IMR-90 (cell line): Measurements from ENCODE around the gene FA2H. TPM values are rescaled to one million over a fixed set of nuclear protein-coding genes. Genes with fewer than 3 reads are reported as not detected.

Experiments used
- ATAC-seq: fragments of 200-7000 bp; cut with Tn5 transposase; 2 replicates; pipeline ENCODE4 v1.9.1; 2020; ENCODE audit warnings: low read depth, mild to moderate bottlenecking, moderate library complexity
- BruUV-seq: library from RNA; stranded (reverse); fragments of 400-500 nt; replicated peaks from 2 replicates; lab custom pipeline; 2021; lab: Mats Ljungman, UMichigan
- CTCF ChIA-PET: fragments of 300-600 bp; formaldehyde crosslinking; extraction: SDS; loops from one replicate; lab custom pipeline; 2021; ENCODE audit warnings: antibody characterized with exemption; lab: Yijun Ruan, JAX
- POLR2A ChIA-PET: fragments of 300-600 bp; sonication (Branson Sonifier 250); formaldehyde crosslinking; loops from one replicate; lab custom pipeline; 2022; ENCODE audit warnings: antibody characterized with exemption; ENCODE audit not compliant: unreplicated experiment; lab: Charles Lee
- DNase-seq: peaks from one replicate; pipeline ENCODE4 v3.0.0; 2013
- H2AFZ ChIP-seq: replicated peaks from 2 replicates; pipeline ENCODE3; 2013; ENCODE audit warnings: low read length, mild to moderate bottlenecking; ENCODE audit not compliant: poor library complexity
- H2AK5ac ChIP-seq: 2 replicates; pipeline ENCODE4 v1.6.1; 2013; ENCODE audit warnings: low read depth, low read length, inconsistent platforms
- H2AK9ac ChIP-seq: replicated peaks from 2 replicates; pipeline ENCODE3; 2013; ENCODE audit warnings: mild to moderate bottlenecking, low read depth, low read length, moderate library complexity; ENCODE audit not compliant: poor library complexity
- H2BK120ac ChIP-seq: 2 replicates; pipeline ENCODE4 v1.6.1; 2013; ENCODE audit warnings: low read depth, low read length, inconsistent platforms
- H2BK15ac ChIP-seq: 3 replicates; pipeline ENCODE4 v1.6.1; 2013; ENCODE audit warnings: low read depth, low read length, inconsistent platforms
- H2BK20ac ChIP-seq: 2 replicates; pipeline ENCODE4 v1.6.1; 2013; ENCODE audit warnings: low read depth, mild to moderate bottlenecking, inconsistent platforms, low read length, moderate library complexity
- H2BK5ac ChIP-seq: 2 replicates; pipeline ENCODE4 v1.6.1; 2013; ENCODE audit warnings: mild to moderate bottlenecking, low read depth, low read length, inconsistent platforms; ENCODE audit not compliant: poor library complexity, severe bottlenecking
- H3K14ac ChIP-seq: replicated peaks from 2 replicates; pipeline ENCODE4 v1.6.1; 2013; ENCODE audit warnings: low read depth, low read length, inconsistent platforms
- H3K18ac ChIP-seq: 2 replicates; pipeline ENCODE4 v1.6.1; 2013; ENCODE audit warnings: low read depth, low read length, control low read depth
- H3K23ac ChIP-seq: 2 replicates; pipeline ENCODE4 v1.6.1; 2013; ENCODE audit warnings: low read depth, low read length, inconsistent platforms
- H3K27ac ChIP-seq: 2 replicates; pipeline ENCODE4 v1.5.1; 2013; ENCODE audit warnings: mild to moderate bottlenecking, control low read depth, low read length; ENCODE audit not compliant: insufficient read depth
- H3K27me3 ChIP-seq: 2 replicates; pipeline ENCODE4 v1.6.1; 2013; ENCODE audit warnings: low read length; ENCODE audit not compliant: control insufficient read depth, insufficient read depth
- H3K36me3 ChIP-seq: 2 replicates; pipeline ENCODE4 v1.6.1; 2013; ENCODE audit warnings: low read length, mixed read lengths; ENCODE audit not compliant: control insufficient read depth, insufficient read depth
- H3K4ac ChIP-seq: 2 replicates; pipeline ENCODE4 v1.6.1; 2013; ENCODE audit warnings: low read depth, low read length, inconsistent platforms
- H3K4me1 ChIP-seq: 2 replicates; pipeline ENCODE4 v1.6.1; 2013; ENCODE audit warnings: low read length, mixed read lengths; ENCODE audit not compliant: control insufficient read depth, insufficient read depth
- H3K4me2 ChIP-seq: 2 replicates; pipeline ENCODE4 v1.6.1; 2013; ENCODE audit warnings: low read depth, mild to moderate bottlenecking, control low read depth, low read length, moderate library complexity
- H3K4me3 ChIP-seq: 2 replicates; pipeline ENCODE4 v1.5.1; 2013; ENCODE audit warnings: low read depth, mild to moderate bottlenecking, control low read depth, low read length, moderate library complexity; ENCODE audit not compliant: insufficient read depth
- H3K56ac ChIP-seq: 2 replicates; pipeline ENCODE4 v1.6.1; 2013; ENCODE audit warnings: low read length, inconsistent platforms; ENCODE audit not compliant: insufficient read depth; ENCODE audit errors: extremely low read depth
- H3K79me1 ChIP-seq, 2 experiments: 2 replicates each; pipeline ENCODE4 v1.6.1; 2013; ENCODE audit warnings: low read length in 2 of 2, inconsistent platforms in 1 of 2, low read depth in 1 of 2
- H3K9ac ChIP-seq: 2 replicates; pipeline ENCODE4 v1.6.1; 2013; ENCODE audit warnings: low read depth, low read length, control low read depth
- H3K9me1 ChIP-seq: 2 replicates; pipeline ENCODE4 v1.6.1; 2013; ENCODE audit warnings: low read length, inconsistent platforms; ENCODE audit not compliant: insufficient read depth
- H3K9me3 ChIP-seq: 2 replicates; pipeline ENCODE4 v1.6.1; 2013; ENCODE audit warnings: low read length; ENCODE audit not compliant: control insufficient read depth, insufficient read depth
- H4K20me1 ChIP-seq: 2 replicates; pipeline ENCODE4 v1.6.1; 2013; ENCODE audit warnings: low read length, inconsistent platforms; ENCODE audit not compliant: insufficient read depth
- H4K5ac ChIP-seq: 2 replicates; pipeline ENCODE4 v1.6.1; 2013; ENCODE audit warnings: mild to moderate bottlenecking, low read depth, low read length, control low read depth
- H4K8ac ChIP-seq, 2 experiments: 2 replicates each; pipeline ENCODE4 v1.6.1; 2013; ENCODE audit warnings: low read depth in 2 of 2, low read length in 2 of 2, control low read depth in 1 of 2, inconsistent platforms in 1 of 2
- H4K91ac ChIP-seq: 2 replicates; pipeline ENCODE4 v1.6.1; 2013; ENCODE audit warnings: low read depth, low read length, inconsistent platforms; ENCODE audit not compliant: insufficient read depth
- CEBPB ChIP-seq: IDR thresholded peaks from 2 replicates; pipeline ENCODE4 v1.6.1; 2012; ENCODE audit warnings: low read depth, low read length, improper control_type of control experiment
- CHD1 ChIP-seq: IDR thresholded peaks from 2 replicates; pipeline ENCODE4 v1.6.1; 2012; ENCODE audit warnings: low read depth, low read length, improper control_type of control experiment
- FOS ChIP-seq: fragments of 150-350 bp; IDR thresholded peaks from 2 replicates; pipeline ENCODE4 v1.6.1; 2016; ENCODE audit warnings: low read depth, low read length
- MAFK ChIP-seq: IDR thresholded peaks from 2 replicates; pipeline ENCODE4 v1.6.1; 2012; ENCODE audit warnings: low read depth, low read length, improper control_type of control experiment
- MAZ ChIP-seq: IDR thresholded peaks from 2 replicates; pipeline ENCODE4 v1.6.1; 2012; ENCODE audit warnings: low read depth, mild to moderate bottlenecking, low read length, improper control_type of control experiment, moderate library complexity, borderline replicate concordance
- MXI1 ChIP-seq: IDR thresholded peaks from 2 replicates; pipeline ENCODE4 v1.6.1; 2012; ENCODE audit warnings: low read depth, mild to moderate bottlenecking, low read length, moderate library complexity, borderline replicate concordance
- NFE2L2 ChIP-seq: fragments of 150-350 bp; IDR thresholded peaks from 2 replicates; pipeline ENCODE4 v1.6.1; 2016; ENCODE audit warnings: low read depth, mild to moderate bottlenecking, low read length
- POLR2A ChIP-seq: IDR thresholded peaks from 2 replicates; pipeline ENCODE4 v1.6.1; 2012; ENCODE audit warnings: mild to moderate bottlenecking, low read depth, low read length
- RCOR1 ChIP-seq: IDR thresholded peaks from 2 replicates; pipeline ENCODE4 v1.6.1; 2012; ENCODE audit warnings: mild to moderate bottlenecking, low read length, improper control_type of control experiment; ENCODE audit not compliant: insufficient replicate concordance
- RFX5 ChIP-seq: IDR thresholded peaks from 2 replicates; pipeline ENCODE4 v1.8.0; 2012; ENCODE audit warnings: low read depth, mild to moderate bottlenecking, low read length, moderate library complexity
- SMC3 ChIP-seq: fragments of 150-350 bp; IDR thresholded peaks from 2 replicates; pipeline ENCODE4 v1.6.1; 2016; ENCODE audit warnings: low read depth, mild to moderate bottlenecking, antibody characterized with exemption, low read length, moderate library complexity
- WGBS, 2 experiments: methylation state at CpG; one replicate each; pipeline versions ENCODE4 v1.1.5 to v1.1.7; 2013; ENCODE audit warnings: missing lambda C conversion rate in 2 of 2; ENCODE audit not compliant: insufficient read length in 1 of 2; ENCODE audit errors: extremely low coverage in 2 of 2; 5-methylcytosine and 5-hydroxymethylcytosine counted together
- dilution Hi-C: fragments of 300-500 bp; cut with HindIII; formaldehyde crosslinking; loops from one replicate; pipeline ENCODE4 v1.14.3; 2018; ENCODE audit warnings: low sequenced_read_pairs; ENCODE audit not compliant: unreplicated experiment
- in situ Hi-C: fragments of 300-500 bp; cut with MboI; formaldehyde crosslinking; loops from 3 replicates; pipeline ENCODE4 v1.14.3; 2019; ENCODE audit warnings: low sequenced_read_pairs, inconsistent platforms, mixed read lengths
- intact Hi-C: fragments of 100-400 bp; cut with micrococcal nuclease; formaldehyde crosslinking; loops from 2 replicates; pipeline ENCODE4 v1.10.0; 2022
- polyA plus RNA-seq, 3 experiments: library from polyadenylated mRNA; depleted of rRNA; stranded (reverse); fragments of >200 nt; gene quantifications; 2 replicates each; pipeline ENCODE4 v1.2.3, GENCODE V29; 2012; ENCODE audit warnings: low replicate concordance in 1 of 3
- total RNA-seq: library from RNA; depleted of rRNA; stranded (reverse); fragments of >200 nt; gene quantifications from 2 replicates; pipeline ENCODE4 v1.2.3, GENCODE V29; 2012
- TF ChIP-seq, protein P1 (sequence below): fragments of 150-350 bp; IDR thresholded peaks from 2 replicates; pipeline ENCODE4 v1.6.1; 2017; ENCODE audit warnings: mild to moderate bottlenecking, antibody characterized with exemption, low read length, low read depth
- TF ChIP-seq, protein P2 (sequence below): conservative IDR thresholded peaks from 2 replicates; pipeline ENCODE4 v1.5.1; 2012; ENCODE audit warnings: mild to moderate bottlenecking, low read depth, low read length, improper control_type of control experiment
- TF ChIP-seq, protein P3 (sequence below): fragments of 150-350 bp; IDR thresholded peaks from 2 replicates; pipeline ENCODE4 v1.6.1; 2016; ENCODE audit warnings: low read depth, mild to moderate bottlenecking, low read length, moderate library complexity, borderline replicate concordance

The FA2H gene
- total and polyA plus RNA-seq, 2 of the 4 experiments (the other 2 are of a cell fraction) = not detected

DNA sequence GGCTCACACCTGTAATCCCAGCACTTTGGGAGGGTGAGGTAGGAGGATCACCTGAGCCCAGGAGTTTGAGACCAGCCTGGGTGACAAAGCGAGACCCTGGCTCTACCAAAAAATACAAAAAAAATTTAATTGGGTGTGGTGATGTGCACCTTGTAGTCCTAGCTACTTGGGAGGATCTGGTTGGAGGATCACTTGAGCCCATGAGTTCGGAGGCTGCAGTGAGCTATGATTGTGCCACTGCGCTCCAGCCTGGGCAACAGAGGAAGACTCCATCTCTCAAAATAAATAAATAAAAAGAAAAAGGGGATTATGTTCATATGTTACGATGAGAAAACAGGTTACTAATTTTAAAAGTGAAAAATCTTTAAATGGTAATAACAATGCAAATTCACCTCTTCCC is 75.0 kb downstream of the FA2H start:
- H2BK20ac ChIP-seq = no peak overlapping the region
- no peaks in the 10 kb centered on the region for H4K20me1 ChIP-seq
- ATAC-seq (no peak), DNase-seq (no peak)
- peak overlapping the region in 1 of 2 experiments; percentile 25; a peak in 1 of 4 replicates for H4K8ac ChIP-seq
- H4K5ac ChIP-seq = no peak overlapping the region
- TF ChIP-seq NFE2L2 (no peak), POLR2A (no peak), CEBPB (no peak), MAZ (no peak), MAFK (no peak), RFX5 (no peak), RCOR1 (no peak), MXI1 (no peak), SMC3 (no peak), FOS (no peak), CHD1 (no peak)
- TF ChIP-seq, protein P1, sequence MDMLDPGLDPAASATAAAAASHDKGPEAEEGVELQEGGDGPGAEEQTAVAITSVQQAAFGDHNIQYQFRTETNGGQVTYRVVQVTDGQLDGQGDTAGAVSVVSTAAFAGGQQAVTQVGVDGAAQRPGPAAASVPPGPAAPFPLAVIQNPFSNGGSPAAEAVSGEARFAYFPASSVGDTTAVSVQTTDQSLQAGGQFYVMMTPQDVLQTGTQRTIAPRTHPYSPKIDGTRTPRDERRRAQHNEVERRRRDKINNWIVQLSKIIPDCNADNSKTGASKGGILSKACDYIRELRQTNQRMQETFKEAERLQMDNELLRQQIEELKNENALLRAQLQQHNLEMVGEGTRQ = no peak
- TF ChIP-seq, protein P2, sequence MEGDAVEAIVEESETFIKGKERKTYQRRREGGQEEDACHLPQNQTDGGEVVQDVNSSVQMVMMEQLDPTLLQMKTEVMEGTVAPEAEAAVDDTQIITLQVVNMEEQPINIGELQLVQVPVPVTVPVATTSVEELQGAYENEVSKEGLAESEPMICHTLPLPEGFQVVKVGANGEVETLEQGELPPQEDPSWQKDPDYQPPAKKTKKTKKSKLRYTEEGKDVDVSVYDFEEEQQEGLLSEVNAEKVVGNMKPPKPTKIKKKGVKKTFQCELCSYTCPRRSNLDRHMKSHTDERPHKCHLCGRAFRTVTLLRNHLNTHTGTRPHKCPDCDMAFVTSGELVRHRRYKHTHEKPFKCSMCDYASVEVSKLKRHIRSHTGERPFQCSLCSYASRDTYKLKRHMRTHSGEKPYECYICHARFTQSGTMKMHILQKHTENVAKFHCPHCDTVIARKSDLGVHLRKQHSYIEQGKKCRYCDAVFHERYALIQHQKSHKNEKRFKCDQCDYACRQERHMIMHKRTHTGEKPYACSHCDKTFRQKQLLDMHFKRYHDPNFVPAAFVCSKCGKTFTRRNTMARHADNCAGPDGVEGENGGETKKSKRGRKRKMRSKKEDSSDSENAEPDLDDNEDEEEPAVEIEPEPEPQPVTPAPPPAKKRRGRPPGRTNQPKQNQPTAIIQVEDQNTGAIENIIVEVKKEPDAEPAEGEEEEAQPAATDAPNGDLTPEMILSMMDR = no peak
- TF ChIP-seq, protein P3, sequence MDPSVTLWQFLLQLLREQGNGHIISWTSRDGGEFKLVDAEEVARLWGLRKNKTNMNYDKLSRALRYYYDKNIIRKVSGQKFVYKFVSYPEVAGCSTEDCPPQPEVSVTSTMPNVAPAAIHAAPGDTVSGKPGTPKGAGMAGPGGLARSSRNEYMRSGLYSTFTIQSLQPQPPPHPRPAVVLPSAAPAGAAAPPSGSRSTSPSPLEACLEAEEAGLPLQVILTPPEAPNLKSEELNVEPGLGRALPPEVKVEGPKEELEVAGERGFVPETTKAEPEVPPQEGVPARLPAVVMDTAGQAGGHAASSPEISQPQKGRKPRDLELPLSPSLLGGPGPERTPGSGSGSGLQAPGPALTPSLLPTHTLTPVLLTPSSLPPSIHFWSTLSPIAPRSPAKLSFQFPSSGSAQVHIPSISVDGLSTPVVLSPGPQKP = no peak
- ChIA-PET CTCF (interaction anchor here (1.4 to 3.2 kb wide), 2 partner anchors 41 to 163 kb away, joined by 5 to 22 read pairs; no protein-coding TSS in a partner anchor), POLR2A (no interaction called here)
- no peak overlapping the region for H3K4ac ChIP-seq
- in situ Hi-C loops (no loop called here), intact Hi-C loops (no loop called here), dilution Hi-C loops (no loop called here)
- H3K79me1 ChIP-seq = peaks cover 7 to 14% of the 10 kb centered on the region in 2 experiments; a peak in 3 of 4 replicates
- no peaks in the 10 kb centered on the region for H3K27me3 ChIP-seq
- no peak overlapping the region for H2BK5ac ChIP-seq
- no peak overlapping the region for H3K18ac ChIP-seq
- no peak overlapping the region for H2AK9ac ChIP-seq
- no peak overlapping the region for H4K91ac ChIP-seq
- no peak overlapping the region for H3K9ac ChIP-seq
- no peak overlapping the region for H3K56ac ChIP-seq
- no peak overlapping the region for H3K27ac ChIP-seq
- H3K36me3 ChIP-seq = 0 out of 2 replicates have a peak, but pooled peaks cover 1% of the 10 kb centered on the region
- no peak overlapping the region for H2BK120ac ChIP-seq
- BruUV-seq = no TSS peak
- no peak overlapping the region for H2BK15ac ChIP-seq
- H3K4me1 ChIP-seq = no peaks in the 10 kb centered on the region
- H3K23ac ChIP-seq = peak overlapping the region; percentile 75
- no peak overlapping the region for H3K14ac ChIP-seq
- H3K9me3 ChIP-seq = no peaks in the 10 kb centered on the region
- no peak overlapping the region; the same call in 1 of the 2 replicates for H3K4me2 ChIP-seq
- H2AK5ac ChIP-seq = 0 out of 2 replicates have a peak overlapping the region, but pooled peaks have one; percentile 33
- H2AFZ ChIP-seq = no peak overlapping the region
- no peak overlapping the region; the same call in 1 of the 2 replicates for H3K4me3 ChIP-seq
- WGBS, 2 experiments = no CpG with 5 or more reads among the region's 4 CpGs
- H3K9me1 ChIP-seq = 0 out of 2 replicates have a peak, but pooled peaks cover 3% of the 10 kb centered on the region
